Measurements from ENCODE around the gene TAC3. TPM values are rescaled to one million over a fixed set of nuclear protein-coding genes. Genes with fewer than 3 reads are reported as not detected.
"Not testable (repeated sequence)": the region's sequence is repeated elsewhere in the genome, so short reads cannot be mapped to it uniquely, and the experiment has no call there.

The TAC3 gene
- not detected in 2 replicates for total RNA-seq (2014; rRNA removed; shearing (Covaris generic))
- polyA plus RNA-seq (2014; cell fraction: nucleus; rRNA removed) = not detected in 2 replicates

DNA sequence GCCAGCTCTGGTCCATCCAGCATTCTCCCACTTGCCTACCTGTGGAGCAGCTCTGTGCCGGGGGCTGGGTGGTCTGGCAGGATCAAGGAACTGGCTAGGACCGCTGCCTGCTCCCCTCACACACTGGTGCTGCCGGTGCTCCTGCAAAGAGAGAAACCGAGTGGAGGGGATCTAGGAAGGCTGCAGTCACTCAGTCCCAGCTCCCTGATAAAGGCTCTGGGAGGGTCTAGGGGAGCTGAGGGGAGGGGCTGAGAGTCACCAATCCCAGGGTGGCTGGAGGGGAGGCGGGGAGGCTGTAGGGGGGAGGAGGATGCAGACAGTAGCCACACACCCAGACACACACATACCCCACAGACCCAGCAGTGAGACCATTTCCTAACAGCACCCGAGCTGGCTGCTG is at the start of gene TAC3:
TSS of gene TAC3 (minus strand) at position 182 of the 400 bp plus-strand sequence. CDS start 732 bp downstream, outside the sequence.
- DNase-seq (ENCODE audit: extremely low read depth, low read depth) = no peak

DNA sequence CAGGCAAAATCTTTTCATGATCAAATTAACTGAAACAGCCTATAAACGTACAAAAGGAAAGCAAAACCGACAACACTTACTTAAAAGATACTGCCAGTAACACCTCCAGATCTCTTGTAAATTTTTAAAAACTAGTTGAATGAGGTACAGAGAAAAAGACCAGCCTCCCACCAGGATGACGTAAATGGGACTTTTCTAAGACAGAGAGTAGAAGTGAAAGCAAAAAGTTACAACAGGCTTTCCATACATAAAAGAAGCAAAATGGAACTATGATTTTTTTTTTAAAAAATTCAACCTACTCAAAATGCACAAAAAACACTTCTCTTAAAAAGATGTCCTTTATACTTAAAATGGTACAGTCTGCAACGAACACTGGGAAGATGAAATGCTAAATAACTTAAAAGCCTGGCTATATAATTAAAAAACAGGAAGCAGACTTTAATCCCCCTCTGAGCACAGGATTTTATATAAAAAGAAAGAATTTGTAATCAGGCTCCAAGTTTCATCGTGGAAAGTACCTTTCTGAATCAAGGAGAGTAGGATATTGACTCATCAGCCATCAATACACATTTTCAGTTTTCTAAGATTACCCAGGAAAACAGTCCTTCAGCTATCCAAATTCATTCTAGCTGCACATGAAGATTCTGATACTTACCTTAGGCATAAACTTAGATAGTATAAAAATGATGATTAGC is 47.8 kb upstream of the TAC3 start:
- DNase-seq (ENCODE audit: extremely low read depth, low read depth) = no peak

GRCh38 chr12:57058454-57058853 is 42.1 kb upstream of the TAC3 start:
- no peak for DNase-seq (ENCODE audit: extremely low read depth, low read depth)

DNA sequence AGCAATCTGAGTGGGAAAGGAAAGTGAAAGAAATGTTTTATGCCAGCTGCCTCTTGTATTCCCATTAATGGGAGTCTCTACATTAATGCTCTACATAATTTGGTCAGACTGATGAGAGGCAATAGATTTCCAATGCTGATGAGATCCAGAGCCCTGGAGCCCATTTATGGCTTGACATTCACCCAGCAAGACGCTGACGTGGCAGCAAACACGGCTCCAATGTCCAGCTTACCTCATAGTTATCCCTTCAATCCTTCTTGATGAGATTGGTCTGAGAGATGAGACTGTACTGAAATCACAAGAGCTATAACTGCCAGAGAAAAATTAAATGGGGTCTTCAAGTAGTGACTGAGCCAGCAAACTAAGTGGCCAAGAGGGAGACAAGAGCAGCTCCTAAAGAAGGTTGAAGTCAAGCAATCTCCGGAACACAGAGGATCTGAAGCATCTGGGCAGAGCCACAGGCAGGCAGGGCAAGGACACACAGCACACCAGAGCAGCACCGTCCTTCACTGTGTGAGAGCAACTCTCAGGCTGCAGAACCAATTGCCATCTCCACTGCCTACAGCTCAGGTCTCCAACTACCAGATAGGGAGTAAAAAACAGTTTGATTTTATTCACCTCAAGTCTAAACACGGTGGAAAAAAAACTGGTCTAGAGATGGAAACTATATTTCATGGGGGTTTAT is 40.9 kb upstream of the TAC3 start:
- no peak for DNase-seq (ENCODE audit: extremely low read depth, low read depth)

DNA sequence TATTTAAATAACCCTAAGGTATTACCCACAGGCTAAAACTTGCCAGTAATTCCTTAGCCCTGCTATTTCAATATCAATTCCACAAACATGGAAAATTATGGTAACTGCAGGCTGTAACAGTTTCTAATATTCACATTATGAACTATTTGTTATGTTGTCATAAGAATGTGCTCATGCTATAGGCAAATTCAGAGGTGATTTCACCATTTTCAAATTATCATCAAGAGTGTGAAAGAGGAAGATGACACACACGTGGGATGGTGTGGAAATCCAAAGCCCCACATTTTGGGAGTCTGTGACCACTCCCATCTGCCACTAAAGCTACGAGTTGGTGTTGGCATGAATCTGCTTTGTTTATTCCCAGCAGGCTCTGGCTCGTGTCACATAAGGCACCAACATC is 39.5 kb upstream of the TAC3 start:
- DNase-seq (ENCODE audit: extremely low read depth, low read depth) = no peak

DNA sequence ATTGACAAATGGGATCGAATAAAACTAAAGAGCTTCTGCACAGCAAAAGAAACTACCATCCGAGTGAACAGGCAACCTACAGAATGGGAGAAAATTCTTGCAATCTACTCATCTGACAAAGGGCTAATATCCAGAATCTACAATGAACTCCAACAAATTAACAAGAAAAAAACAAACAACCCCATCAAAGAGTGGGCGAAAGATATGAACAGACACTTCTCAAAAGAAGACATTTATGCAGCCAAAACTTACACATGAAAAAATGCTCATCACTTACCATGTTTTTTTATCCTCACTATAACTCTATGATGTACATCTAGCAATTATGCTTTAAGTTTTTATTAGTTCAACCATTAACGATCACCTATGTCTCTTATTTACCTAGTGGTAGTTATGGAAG is 37.6 kb upstream of the TAC3 start:
- DNase-seq (ENCODE audit: extremely low read depth, low read depth) = not testable (repeated sequence)

DNA sequence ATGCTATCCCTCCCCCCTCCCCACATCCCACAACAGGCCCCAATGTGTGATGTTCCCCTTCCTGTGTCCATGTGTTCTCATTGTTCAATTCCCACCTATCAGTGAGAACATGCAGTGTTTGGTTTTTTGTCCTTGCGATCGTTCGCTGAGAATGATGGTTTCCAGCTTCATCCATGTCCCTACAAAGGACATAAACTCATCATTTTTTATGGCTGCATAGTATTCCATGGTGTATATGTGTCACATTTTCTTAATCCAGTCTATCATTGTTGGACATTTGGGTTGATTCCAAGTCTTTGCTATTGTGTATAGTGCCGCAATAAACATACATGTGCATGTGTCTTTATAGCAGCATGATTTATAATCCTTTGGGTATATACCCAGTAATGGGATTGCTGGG is 36.8 kb upstream of the TAC3 start:
- DNase-seq (ENCODE audit: extremely low read depth, low read depth) = not testable (repeated sequence)

DNA sequence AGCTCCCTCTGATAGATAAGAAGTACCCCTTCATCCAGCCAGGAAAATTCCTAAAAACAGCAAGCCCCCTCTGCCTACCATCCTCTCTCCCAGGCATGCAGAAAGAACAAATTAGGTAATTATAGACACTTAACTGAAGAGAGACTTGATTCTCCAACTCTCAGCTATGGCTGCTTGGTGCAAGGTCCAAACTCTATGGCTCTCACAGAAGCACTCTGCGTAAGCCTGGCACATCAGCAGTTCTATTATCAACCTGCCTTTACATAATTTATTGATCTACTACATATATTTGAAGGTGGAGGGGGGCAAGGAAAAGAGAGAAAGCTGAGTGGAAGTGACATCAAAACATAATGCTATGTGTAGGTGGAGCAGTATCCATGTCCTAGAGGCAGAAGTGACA is 34.7 kb upstream of the TAC3 start:
- DNase-seq (ENCODE audit: extremely low read depth, low read depth) = no peak

DNA sequence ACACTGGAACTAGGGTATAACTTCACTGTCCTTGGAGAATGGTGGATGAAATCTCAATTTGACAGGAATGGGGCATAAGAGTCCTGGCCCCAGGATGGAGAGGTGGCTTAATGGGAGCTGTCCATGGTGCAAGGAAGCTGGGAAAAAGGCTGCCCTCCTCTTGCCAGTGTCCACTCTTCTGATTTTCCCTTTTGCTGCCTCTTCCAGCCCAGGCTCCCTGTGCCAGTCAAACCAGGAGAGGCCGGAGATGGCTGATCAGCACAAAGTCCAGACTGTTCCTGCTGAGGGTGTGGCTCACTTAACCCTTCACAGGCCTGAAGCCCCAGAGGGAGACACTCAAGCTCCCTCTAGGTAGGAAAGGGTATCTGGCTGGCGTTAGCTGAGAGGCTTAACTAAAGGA is 33.6 kb upstream of the TAC3 start, which contains the start of gene MYO1A:
TSS of gene MYO1A (minus strand) at position 240 of the 400 bp plus-strand sequence. CDS start 1,806 bp downstream, outside the sequence.
- DNase-seq (ENCODE audit: extremely low read depth, low read depth) = no peak

GRCh38 chr12:57049119-57049446 is 32.8 kb upstream of the TAC3 start:
- no peak for DNase-seq (ENCODE audit: extremely low read depth, low read depth)

DNA sequence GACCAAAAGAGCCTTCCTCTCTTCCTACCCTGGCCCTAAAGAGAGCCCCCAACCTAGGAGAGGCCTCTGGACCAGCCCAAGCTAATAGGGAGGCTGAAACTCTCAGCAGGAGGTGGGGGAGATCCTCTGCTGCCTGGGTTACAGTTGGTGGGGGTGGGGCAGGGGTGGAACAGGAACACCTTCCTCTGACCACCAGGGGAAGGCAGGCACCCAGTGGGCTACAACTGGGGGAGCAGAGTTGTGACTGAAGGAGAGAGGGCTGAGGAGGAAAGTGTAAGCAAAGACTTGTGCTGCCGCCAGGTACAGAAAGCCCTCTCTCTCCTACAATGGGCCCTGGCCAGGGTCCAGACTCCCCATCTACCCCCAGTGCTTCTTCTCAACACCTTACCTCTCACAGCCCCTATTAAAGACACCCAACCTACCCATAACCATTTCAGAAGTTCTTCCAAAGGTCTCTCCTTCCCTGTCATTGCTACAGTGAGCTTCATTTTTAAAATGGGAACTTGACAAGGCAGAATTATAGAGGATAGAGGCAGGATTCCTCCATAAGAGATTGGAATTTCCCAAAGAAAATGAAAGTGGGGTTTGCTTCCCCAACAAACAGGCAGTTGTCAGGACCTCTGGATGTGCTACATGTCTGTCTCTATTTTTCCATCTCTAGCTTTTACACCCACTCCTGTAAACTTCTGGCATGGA is 32.2 kb upstream of the TAC3 start:
- DNase-seq (ENCODE audit: extremely low read depth, low read depth) = no peak

- no peak for DNase-seq (ENCODE audit: extremely low read depth, low read depth)
Measured at GRCh38 chr12:57047981-57048380, 31.7 kb upstream of the TAC3 start.

GRCh38 chr12:57046947-57047890 is 30.9 kb upstream of the TAC3 start:
- no peak for DNase-seq (ENCODE audit: extremely low read depth, low read depth)

GRCh38 chr12:57046086-57046791 is 29.9 kb upstream of the TAC3 start:
- no peak for DNase-seq (ENCODE audit: extremely low read depth, low read depth)

DNA sequence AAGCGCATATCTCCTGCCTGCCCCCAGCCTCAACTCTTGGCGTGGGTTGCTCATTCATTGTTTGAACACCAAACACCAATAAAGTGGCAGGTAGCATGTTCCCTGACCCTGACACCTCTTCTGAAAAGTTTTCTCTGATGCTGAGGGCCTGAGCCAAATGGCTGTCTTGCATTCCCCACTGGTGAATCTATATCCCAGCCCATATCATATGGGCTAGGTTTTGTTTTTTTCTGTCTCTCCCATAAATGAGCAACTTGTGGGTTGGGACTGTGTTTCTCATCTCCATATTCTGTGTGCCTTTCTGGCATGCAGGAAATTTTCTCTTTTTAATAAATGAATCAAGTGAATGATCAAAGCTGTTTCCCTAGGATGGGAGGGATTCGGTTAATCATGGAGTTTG is 28.6 kb upstream of the TAC3 start:
- no peak for DNase-seq (ENCODE audit: extremely low read depth, low read depth)

- DNase-seq (ENCODE audit: extremely low read depth, low read depth) = no peak
Measured at GRCh38 chr12:57044468-57044867, 28.1 kb upstream of the TAC3 start.

GRCh38 chr12:57042695-57043094 is 26.4 kb upstream of the TAC3 start:
- DNase-seq (ENCODE audit: extremely low read depth, low read depth) = no peak

DNA sequence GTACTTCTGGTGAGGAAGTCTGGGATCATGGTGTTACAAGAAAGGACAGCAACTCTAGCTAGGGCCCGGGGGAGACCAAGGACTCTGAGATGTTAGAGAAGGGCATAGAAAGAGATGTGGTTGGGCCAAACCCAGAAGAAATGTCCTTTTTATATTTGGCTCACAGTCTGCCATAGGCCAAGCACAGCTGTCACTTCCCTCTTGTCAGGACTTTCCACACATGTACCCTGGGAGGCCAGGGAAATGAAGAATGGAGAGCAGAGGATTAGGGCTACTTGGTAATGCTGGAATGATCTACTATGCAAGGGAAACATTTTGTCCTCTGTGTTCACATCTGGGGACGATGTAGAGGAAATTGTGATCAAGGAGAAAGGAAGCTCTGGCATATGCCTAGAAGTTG is 24.4 kb upstream of the TAC3 start:
- no peak for DNase-seq (ENCODE audit: extremely low read depth, low read depth)

DNA sequence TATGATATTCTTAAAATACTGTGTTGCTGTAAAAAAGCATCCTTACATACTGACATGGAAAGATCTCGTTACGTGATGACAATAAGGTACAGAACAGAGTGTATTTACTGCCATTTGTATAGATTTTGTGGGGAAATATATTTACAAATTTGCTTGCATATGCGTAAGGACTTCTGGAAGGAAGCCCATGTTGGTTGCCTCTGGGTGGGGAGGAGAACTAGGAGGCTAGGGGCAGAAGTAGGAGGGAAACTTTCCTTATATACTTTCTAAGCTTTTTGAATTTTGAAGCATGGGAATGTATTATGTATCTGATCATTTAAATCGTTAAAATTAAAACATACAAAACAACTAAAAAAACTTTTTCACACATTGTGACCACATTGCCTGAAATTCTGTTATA is 23.9 kb upstream of the TAC3 start:
- DNase-seq (ENCODE audit: extremely low read depth, low read depth) = no peak
